ENCODE results near the gene ENO1.

Gene ENO1

DNA sequence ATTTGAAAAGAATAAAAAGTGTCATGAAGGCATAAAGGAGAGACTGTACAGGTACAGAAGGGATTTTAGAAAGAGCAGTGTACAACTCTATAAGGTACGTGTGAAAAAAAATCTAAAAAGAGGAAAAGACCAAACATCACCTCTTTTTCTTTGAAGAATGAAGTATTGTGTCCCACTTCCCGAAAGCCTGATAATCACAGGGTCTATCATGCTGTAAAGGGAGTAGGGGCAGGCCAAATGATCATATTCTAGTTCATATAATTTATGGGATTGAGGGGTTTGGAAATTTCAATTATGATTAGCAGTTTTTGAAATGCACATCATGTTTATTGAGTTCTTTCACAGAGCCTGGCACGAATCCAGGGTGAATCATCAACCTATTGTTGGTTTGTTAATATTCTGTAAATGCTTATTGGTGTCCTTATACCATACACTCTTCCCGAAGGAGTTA lies 60.1 kb downstream of the ENO1 start:
- peak; percentile 65 for DNase-seq (ENCODE audit: low read depth)

DNA sequence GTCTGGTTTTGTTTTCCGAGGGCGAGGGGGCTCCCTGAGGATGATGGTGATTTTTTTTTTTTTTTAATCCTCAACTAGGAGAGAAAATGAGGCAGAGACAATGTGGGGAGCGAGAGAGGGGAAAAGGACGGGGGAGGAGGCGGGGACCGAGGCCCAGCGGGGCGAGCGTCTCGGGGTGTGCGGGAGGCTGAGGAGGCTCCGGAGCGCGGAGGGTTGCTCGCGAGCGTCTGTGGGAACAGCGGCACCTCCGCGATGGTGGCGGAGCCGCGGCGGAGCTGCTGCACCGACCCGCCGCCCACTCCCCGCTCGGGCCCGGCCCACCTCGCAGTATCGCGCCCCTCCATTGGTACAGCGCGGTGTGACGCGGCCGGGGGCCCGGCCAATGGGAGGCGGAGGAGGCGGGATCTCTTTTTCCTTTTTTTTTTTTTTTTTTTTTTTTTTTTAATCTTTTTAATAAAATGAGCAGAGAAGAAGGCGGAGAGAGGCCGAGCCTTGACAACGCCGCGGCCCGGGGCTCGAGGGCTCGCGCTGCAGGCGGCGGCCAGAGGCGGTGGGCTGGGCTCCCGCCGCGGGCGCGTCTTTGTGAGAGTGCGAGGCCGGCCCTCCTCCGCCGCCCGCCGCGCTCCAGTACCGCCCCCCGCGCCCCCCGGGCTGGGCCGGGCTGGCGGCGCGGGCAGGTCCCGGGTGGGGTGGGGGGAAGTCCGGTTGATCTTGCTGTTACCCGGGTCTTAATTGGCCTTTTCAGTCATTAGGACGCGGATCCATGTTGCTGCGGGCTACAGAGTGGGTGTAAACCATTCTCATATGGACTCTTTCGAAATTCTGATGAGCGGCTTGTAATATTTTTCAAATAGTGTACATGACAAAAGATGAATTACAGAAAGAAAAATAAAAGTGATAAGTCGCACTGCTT lies 60.8 kb downstream of the ENO1 start, which contains the start of gene RERE:
RERE (minus strand) TSS at position 229 of the 913 bp plus-strand sequence.
- DNase-seq (ENCODE audit: low read depth), result peak; percentile 81
- peak within 1 kb of the TSS; percentile 88 for H3K4me3 ChIP-seq (ENCODE audit: low read depth, low read length)

More for the DNA sequence above, 60.1 kb downstream of the ENO1 start:
- H3K4me3 ChIP-seq (ENCODE audit: low read depth, low read length), result peak overlapping the region; percentile 88

DNA sequence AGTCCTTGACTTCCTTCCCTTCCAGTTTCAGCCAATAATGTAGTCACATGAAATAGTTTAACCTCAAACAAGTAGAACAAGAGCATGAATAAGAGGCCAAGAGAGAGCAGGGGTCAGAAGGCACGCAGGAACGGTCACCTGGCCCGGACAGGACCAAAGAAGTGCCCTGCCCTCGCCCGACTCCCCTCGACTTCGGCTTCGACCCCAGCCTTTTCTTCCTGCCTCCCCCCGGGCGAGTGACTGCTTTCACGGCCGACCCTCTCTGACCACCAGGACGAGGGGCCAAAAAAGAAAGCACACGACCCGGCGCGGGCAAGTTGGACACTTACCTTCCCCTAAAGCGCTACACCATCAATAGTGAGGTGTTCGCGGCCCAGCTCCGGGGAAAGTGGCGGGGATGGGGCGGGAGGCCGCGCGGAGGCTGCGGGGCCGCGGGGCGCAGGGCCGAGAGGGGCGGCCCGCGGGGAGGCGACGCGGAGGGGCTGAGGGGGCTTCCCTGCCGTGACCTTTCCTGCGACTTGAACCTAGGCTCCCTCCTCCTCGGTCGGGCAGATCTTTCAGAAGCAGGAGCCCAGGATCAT lies 61.6 kb downstream of the ENO1 start:
- no peak for DNase-seq (ENCODE audit: low read depth)
- H3K4me3 ChIP-seq (ENCODE audit: low read depth, low read length), result peak overlapping the region; percentile 88

DNA sequence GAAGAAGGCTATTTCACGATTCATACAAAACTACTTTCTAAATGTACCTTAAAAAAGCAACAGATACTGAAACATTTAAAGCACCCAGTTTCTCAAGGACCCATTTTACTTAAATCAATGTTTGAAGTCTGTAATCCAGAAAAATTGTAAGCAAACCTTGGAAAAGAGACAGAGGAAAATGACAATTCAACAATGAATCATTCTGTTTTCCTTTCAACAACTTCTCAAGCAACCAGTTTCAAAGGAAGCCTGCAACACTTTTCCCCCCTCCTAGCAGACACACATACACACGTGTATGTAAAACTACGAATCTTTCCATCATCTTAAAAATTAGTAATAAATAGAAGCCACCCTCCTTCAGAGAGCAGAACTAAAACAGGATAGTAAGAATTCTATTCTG lies 62.2 kb downstream of the ENO1 start:
- H3K4me3 ChIP-seq (ENCODE audit: low read depth, low read length), result peak overlapping the region; percentile 88
- DNase-seq (ENCODE audit: low read depth), result no peak

DNA sequence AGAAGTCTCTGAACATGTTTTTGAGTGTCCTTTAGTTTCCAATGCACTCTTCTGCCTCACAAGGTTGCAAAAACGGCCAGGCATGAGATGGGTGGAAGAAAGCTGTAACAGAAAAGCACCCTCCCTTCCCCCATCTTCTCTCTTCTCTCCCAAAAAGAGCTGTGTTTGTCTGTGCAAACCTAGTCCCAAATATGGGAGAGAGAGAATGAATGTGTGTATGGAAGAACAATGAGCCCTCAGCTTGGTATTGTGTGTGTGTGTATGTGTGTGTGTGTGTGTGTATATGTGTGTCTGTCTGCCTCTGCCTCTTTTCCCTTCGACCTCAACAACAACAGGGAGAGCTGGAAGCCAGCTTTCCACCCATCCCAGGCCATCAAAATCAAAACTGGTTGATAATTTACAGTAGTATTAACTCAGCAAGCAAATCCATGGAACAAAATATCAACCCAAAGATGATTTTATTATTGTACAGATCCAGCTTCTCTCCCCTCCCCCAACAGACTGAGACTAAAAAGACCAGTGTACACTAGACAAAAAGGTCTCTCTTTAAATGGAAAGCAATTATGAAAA lies 62.8 kb downstream of the ENO1 start:
- DNase-seq (ENCODE audit: low read depth), result no peak
- H3K4me3 ChIP-seq (ENCODE audit: low read depth, low read length), result peak overlapping the region; percentile 88

DNA sequence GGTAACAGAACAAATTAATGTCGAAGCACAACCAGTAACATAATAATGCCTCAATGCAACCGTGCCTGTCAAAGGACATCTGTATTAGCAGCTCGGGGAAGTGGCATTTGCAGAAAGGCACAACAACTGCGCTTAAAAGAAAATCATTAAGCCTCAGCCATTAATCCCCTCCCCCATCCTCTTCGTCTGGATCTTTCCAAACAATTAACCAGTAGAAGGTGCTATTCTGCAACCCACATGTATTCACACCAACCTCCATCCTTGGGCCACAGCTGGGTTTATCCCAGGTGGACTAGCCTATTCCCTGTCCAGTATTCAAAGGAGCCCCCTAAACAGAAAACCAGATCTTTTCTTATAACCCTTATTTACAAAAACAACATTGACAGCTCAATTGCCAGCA lies 63.6 kb downstream of the ENO1 start:
- DNase-seq (ENCODE audit: low read depth), result no peak
- no peak overlapping the region for H3K4me3 ChIP-seq (ENCODE audit: low read depth, low read length)

DNA sequence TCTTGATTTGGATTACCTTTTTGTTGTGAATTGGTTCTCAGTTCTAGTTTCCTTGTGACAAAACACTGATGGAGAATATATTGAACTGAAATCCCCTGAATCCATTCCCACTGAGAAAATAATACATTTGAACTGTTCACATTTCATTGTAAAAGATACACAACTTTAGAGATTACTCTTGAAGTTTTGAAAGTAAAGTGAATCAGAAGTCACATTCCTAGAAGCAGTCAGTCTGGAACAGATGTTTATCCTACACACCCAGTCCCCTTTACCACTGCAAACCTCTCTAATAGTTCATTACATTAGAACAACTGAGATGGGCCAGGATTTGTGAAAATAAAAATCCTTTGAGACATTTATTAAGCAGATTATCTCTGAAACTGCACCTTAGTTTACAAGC lies 64.5 kb downstream of the ENO1 start:
- no peak for DNase-seq (ENCODE audit: low read depth)
- no peak overlapping the region for H3K4me3 ChIP-seq (ENCODE audit: low read depth, low read length)

DNA sequence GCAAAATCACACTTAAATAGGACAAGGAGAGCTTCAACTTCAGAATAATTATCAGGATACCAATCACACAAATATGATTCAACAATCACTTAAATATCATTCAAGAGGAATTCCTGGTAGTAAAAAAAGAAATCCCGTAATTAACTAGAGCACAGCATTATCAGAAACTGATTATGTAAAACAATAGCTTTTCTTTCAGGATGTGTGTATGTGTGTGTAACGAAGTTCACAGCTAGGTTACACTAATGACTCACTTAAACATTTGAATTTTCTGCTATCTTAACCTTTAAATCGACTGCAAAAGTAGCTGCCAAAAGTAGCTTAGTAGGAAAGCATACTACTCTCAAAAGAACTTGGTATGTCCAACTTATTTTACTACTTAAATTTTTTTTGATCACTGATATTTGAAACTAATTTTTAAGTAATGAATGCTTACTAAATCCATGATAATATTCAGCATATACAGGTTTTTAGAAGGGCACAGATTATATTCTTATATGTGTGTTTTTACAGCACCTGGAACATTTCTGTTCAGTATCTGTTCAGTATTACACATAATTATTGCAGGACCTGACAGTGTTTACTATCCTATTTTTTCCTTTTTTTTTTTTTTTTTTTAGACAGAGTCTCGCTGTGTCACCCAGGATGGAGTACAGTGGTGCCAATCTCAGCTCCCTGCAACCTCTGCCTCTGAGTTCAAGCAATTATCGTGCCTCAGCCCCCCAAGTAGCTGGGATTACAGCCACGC lies 65.3 kb downstream of the ENO1 start:
- no peak overlapping the region for H3K4me3 ChIP-seq (ENCODE audit: low read depth, low read length)
- DNase-seq (ENCODE audit: low read depth), result no peak

DNA sequence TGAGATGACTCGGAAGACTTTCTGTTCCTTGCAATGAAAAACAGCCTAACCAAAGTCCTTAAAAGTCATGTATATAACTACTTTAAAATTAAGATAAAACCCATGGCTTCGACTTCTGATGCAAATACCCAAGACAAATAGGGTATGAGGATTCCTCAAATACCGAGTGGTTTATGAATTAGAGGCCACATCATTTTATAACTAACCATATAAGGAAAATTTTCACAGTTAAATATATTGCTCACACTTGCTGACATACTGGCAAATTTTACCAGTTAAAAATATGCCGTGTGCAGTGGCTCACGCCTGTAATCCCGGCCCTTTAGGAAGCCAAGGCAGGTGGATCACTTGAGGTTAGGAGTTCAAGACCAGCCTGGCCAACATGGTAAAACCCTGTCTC lies 66.4 kb downstream of the ENO1 start:
- H3K4me3 ChIP-seq (ENCODE audit: low read depth, low read length), result no peak overlapping the region
- no peak for DNase-seq (ENCODE audit: low read depth)
